GM12891 (cell line): ENCODE results near the gene RPL26.

ENCODE experiments used
- DNase-seq: peaks from one replicate; pipeline ENCODE4 v3.0.0; 2011; ENCODE audit warnings: low spot score; ENCODE audit not compliant: insufficient read length
- FAIRE-seq: peaks from 2 replicates; lab custom pipeline; 2011; peaks lifted over from hg19 to GRCh38; lab: Jason Lieb, UNC
- PAX5 ChIP-seq: IDR thresholded peaks from 2 replicates; pipeline ENCODE4 v1.6.1; 2011; ENCODE audit warnings: low read length, moderate library complexity, mild to moderate bottlenecking; ENCODE audit not compliant: insufficient read depth, severe bottlenecking
- POLR2A ChIP-seq: IDR thresholded peaks from 2 replicates; pipeline ENCODE4 v1.6.1; 2011; ENCODE audit warnings: low read depth, low read length, control low read depth
- POLR2AphosphoS5 ChIP-seq: IDR thresholded peaks from 2 replicates; pipeline ENCODE4 v1.6.1; 2011; ENCODE audit warnings: low read depth, low read length, control low read depth
- POU2F2 ChIP-seq: IDR thresholded peaks from 2 replicates; pipeline ENCODE4 v1.6.1; 2011; ENCODE audit warnings: low read depth, mild to moderate bottlenecking, control low read depth, low read length, moderate library complexity
- SPI1 ChIP-seq: IDR thresholded peaks from 2 replicates; pipeline ENCODE4 v1.6.1; 2011; ENCODE audit warnings: low read depth, low read length, control low read depth
- TAF1 ChIP-seq: IDR thresholded peaks from 2 replicates; pipeline ENCODE4 v1.6.1; 2011; ENCODE audit warnings: low read depth, low read length, control low read depth

RPL26 gene

GRCh38 chr17:8332688-8333087 lies 50.3 kb downstream of the RPL26 start:
- FAIRE-seq (no peak), DNase-seq (no peak)
- no peak for TF ChIP-seq PAX5
- TF ChIP-seq SPI1, result no peak
- TF ChIP-seq POU2F2, result no peak
- TF ChIP-seq TAF1, result no peak
- no peak for TF ChIP-seq POLR2A
- TF ChIP-seq POLR2AphosphoS5, result no peak

GRCh38 chr17:8332128-8332527 lies 50.9 kb downstream of the RPL26 start:
- TF ChIP-seq SPI1 (no peak), POLR2AphosphoS5 (no peak), POU2F2 (no peak), POLR2A (no peak)
- FAIRE-seq (no peak), DNase-seq (no peak)
